HG03354 (cell line): ENCODE results near the gene ARHGAP9.
A peak's percentile ranks its signal among the peaks of the same experiment; 100 is the strongest.

ENCODE experiments used
- ATAC-seq: cut with Tn5 transposase; IDR thresholded peaks from one replicate; pipeline ENCODE4 v1.9.1; 2021; ENCODE audit warnings: mild to moderate bottlenecking; ENCODE audit not compliant: unreplicated experiment, poor library complexity, severe bottlenecking

Gene ARHGAP9

DNA sequence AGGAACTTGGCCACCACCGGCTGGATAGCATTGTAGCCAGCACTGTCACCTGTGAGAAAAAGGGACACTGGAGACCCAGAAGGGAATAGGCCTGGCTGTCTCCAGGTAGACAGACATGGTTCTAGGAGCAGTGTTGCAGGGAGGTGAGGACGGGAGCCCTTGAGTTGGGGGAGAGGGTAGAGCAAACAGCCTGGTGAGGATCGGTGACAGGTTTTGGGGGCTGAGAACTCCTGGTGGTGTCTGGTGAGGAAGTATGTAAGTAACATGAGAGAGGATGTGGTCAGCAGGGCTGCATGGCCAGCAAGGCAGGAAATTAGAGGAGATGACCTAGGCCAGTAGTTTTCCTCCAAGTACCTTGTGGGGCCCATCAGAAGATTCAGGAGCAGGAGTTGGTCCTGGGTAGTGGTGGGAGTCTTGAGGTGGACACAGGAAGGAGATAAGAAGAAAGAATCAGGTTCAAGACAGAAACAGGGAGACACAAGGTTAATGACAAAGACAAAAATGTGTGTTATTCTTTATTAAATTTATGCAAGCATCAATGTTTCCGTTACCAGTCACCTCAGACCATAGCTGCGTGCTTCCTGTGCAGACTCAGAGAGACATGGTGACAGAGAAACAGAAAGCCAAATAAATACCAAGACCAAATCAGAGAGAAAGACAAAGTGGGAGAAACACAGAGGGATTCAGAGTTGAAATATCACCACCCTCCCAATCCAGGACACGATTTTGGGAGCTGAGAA lies at the start of gene ARHGAP9:
Gene ARHGAP9, minus strand, starts transcription at position 491 of the 740 bp plus-strand sequence. Its CDS starts 460 bp downstream, at position 31.
- ATAC-seq, result peak; percentile 57

DNA sequence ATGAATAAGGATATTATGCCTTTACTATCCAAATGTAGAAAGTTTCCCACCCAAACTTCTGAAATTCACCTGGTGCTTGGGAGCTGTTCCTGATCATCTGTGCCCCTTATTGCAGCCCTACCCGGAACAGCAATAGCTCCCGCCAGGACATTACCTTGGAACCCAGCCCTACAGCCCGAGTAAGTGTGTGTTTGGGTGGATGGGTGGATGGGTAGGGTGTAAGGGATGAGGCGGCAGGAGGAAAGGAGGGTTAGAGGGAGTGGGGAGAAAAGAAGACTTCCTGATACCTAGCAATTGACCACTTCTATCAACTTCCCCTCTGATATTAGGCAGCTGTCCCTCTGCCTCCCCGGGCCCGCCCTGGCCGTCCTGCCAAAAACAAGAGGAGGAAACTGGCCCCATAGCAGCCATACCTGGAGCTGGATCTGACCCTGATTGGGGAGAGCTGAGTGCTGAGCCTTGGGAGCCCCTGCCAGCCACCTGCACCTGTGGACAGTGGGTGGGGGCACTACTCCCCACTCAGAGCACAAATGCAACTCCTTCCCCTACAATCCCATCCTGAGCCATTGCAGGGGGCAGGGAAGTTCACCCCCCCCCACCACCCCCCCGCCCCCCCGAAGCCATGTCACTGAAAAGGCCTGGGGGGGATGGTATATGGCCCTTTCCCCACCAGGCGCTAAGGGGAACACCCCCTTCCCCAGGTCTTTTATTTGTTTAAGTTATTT lies 49.3 kb upstream of the ARHGAP9 start:
- no peak for ATAC-seq

DNA sequence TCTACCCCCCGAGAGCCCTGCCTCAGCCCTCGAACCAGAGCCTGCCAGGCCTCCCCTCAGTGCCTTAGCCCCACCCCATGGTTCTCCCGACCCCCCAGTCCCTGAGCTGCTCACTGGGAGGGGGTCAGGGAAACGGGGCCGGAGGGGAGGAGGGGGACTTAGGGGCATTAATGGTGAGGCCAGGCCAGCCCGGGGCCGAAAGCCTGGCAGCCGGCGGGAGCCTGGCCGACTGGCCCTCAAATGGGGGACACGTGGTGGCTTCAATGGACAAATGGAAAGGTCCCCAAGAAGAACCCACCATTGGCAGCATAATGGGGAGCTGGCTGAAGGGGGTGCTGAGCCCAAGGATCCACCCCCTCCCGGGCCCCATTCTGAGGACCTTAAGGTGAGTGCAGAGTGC lies 48.5 kb upstream of the ARHGAP9 start:
- ATAC-seq, result no peak

DNA sequence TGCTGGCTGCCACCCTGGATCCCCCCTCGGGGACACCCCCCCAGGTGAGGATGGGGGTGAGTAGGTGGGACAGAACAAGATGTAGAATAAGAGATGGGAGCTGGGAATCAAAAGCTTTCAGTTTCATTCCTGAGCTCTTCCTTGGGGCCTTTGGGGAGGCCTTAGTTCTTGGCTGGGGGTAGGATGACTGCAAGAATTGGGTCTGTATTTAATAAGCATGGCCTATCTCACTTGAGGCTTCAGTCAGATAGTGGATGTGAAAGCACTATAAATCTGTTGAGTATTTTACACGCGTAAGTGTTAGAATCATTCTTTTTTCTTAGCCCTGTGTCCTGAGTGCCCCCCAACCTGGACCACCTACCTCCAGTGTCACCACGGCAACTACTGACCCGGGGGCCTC lies 47.5 kb upstream of the ARHGAP9 start:
- ATAC-seq, result no peak

DNA sequence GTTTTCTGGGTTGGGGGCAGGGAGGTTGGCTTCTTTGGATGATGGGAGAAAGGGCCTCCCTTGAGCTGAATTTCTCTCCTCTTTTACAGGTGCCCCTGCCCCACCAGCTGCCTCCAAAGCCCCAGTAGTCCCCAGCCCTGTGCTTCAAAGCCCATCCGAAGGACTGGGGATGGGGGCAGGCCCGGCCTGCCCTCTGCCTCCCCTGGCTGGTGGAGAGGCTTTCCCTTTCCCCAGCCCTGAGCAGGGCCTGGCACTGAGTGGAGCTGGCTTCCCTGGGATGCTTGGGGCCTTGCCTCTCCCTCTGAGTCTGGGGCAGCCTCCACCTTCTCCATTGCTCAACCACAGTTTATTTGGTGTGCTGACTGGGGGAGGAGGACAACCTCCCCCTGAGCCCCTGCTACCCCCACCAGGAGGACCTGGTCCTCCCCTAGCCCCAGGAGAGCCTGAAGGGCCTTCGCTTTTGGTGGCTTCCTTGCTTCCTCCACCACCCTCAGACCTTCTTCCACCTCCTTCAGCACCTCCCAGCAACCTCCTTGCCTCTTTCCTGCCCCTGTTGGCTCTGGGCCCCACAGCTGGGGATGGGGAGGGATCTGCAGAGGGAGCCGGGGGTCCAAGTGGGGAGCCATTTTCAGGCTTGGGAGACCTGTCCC lies 46.9 kb upstream of the ARHGAP9 start:
- no peak for ATAC-seq

DNA sequence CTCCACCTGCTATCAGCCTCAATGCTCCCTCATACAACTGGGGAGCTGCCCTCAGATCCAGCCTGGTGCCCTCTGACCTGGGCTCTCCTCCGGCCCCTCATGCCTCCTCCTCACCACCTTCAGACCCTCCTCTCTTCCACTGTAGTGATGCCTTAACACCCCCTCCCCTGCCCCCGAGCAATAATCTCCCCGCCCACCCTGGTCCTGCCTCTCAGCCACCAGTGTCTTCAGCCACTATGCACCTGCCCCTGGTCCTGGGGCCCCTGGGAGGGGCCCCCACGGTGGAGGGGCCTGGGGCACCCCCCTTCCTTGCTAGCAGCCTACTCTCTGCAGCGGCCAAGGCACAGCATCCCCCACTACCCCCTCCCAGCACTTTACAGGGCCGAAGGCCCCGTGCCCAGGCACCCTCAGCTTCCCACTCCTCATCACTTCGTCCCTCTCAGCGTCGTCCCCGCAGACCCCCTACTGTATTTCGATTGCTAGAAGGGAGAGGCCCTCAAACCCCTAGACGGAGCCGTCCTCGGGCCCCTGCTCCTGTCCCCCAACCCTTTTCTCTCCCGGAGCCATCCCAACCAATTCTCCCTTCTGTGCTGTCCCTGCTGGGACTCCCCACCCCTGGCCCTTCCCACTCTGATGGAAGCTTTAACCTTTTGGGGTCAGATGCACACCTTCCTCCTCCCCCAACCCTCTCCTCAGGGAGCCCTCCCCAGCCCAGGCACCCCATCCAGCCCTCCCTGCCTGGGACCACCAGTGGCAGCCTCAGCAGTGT lies 46.1 kb upstream of the ARHGAP9 start:
- ATAC-seq, result no peak

DNA sequence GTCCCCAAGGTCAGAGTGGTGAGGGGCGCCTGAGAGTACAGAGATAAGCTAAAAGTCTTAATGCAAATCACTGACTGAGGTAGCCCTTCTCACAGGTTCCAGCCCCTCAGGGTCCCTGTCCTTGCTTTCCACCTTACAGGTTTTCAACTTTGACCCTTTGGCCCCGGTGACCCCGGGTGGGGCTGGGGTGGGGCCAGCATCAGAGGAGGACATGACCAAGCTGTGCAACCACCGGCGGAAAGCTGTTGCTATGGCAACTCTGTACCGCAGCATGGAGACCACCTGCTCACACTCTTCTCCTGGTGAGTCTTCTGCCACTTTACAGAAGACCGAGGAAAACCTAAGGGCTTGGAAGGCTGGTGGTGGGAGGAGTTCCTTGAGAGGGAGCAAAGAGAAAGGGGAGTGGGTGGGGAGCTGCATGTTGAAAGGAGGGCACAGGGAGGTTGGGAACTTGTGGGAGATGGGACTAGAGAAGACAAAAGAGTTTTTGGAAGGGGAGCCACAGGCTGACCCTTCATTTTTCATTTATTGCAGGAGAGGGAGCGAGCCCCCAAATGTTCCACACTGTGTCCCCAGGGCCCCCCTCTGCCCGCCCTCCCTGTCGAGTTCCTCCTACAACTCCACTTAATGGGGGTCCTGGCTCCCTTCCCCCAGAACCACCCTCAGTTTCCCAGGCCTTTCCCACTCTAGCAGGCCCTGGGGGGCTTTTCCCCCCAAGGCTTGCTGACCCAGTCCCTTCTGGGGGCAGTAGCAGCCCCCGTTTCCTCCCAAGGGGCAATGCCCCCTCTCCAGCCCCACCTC lies 45.3 kb upstream of the ARHGAP9 start:
- no peak for ATAC-seq

DNA sequence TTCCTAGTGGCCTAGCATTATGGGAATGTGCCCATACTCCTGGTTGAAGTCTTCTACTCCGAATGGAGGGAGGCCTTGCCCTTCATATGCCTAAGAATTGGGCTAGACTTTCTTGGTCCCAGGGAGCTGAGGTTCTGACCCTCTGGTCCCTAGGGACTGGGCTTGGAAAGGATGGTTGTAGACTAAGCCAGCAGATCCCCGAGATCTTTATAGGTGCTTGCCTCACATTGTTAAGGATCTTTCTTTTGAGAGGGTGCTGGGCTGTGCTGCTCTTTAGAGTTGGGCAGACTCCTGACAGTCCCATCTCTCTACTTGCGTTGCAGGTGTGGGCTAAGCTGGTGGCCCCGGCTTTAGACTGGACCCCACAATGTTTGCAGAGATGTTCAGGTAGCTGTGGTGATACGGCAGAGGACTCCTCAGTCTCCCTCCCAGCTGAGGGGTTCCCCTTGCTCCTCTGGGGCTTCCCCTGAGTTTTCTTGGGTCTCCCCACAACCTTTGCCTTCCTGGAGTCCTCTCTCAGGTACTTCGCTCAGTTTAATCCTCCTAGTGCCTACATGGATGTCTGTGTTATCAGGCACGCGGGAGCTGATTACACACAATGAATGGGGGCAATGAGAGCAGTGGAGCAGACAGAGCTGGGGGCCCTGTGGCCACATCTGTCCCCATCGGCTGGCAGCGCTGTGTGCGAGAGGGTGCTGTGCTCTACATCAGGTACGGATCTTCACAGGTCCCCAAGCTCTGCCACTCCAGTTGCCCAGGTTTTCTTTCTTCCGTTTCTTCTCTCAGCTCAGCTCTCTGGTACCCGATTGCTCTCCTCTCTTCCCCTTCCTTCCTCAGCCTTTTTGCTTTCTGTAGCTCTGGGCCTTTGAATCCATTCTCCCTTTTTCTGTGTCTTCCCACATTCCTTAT lies 44.3 kb upstream of the ARHGAP9 start:
- no peak for ATAC-seq

DNA sequence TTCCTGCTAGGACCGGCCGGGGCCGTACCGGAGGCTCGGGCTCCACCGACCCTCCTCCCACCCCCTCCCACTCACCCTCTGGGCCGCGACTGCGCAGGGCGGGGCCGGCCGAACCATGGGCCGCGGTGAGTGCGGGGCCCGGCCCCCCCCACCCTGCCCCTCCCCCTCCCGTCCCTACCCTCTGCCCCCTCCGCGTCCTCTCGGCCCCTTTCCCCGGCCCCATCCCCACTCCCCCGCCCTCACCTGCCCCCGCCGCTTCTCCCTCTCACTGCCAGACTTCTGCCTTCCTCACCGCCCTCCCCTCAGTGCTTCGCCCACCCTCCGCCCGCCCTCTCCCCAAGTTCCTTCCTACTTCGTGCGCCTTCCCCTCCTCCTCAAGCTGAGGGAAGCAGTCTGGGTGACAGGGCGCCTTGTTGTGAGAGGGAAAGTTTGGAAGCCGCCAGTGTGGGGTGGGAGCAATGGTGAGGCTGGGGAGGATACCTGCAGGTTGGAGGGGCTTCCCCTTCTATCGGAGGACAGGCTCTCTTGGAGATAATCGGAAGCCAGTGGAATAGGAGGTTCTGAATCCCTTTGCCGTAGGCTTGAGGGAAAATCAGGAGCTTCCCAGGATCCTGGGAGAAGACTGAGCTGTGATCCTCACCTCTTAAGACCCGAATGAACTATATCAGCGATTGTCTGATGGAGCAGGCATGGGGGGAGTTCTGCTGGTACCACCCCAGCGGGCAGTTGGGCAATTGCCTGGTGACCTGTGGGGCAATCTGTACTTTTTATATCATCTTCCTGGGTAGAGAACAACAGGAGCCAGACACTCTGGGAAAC lies 43.4 kb upstream of the ARHGAP9 start:
- ATAC-seq, result no peak

DNA sequence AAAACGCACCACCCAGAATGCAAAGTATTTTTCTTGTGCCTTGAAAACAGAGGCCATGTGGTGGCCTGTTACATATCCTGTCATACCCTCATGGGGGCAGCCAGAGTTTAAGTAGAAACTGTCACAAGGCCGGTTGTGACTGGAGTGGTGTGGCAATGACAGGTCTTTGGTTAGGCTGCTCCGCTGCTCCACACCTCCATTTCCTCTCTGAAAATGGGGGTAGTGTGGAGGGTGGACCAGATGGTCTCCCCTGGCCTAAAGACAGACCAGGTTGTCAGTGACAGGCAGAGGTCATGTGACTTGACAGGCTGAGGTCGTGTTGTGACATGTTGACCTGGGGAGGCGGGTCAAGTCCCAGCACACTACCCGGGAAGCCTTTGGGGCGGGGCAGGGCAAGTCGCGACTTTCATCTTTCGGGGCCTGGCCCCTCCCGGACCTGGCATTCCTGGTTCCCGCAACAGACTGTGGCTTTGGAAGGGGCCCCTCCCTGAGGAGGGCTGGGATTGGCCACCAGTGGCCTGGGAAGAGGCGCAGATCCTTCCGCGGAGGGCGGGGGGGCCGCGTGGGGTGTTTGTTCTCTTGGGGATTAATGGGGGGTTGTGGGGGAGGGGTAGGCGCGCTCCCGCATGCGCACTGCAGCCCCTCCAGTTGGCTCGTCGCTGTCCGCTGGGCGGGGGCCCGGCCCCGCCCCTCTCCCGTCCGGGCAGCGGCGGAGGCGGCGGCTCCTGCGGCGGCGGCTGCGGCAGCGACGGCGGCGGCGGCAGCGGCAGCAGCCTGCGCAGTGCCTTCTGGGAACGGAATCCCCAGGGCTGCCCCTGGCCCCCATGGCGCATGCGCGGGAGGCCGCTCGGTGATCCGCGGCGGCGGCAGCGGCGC lies 42.6 kb upstream of the ARHGAP9 start, which contains the start of gene MBD6:
Gene MBD6, plus strand, starts transcription at position 814 of the 876 bp plus-strand sequence. CDS start 1,480 bp downstream, outside the sequence.
- peak; percentile 45 for ATAC-seq

DNA sequence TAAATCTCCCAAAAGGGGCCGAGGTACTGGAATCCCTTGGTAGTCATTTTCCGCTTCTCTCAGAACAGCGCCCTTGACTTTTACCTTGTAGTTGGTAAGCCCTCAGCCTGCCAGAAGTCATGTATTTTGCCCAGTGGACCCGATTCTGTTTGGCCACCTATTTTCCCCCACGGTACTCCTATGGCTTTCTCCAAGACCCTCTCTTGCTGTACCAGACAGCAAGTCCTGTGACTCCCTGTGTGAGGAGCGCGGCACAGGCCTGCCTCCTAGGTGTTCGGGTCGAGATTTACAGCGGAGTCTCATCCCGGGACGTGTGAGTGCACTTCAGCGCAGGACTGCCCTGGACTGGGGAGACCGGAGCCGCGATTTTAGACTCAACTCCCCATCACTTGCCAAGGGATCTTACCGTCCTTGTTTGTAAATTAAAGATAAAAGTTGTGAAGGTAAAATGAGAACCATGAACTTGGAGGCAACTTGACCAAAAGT lies 41.9 kb upstream of the ARHGAP9 start:
- no peak for ATAC-seq

DNA sequence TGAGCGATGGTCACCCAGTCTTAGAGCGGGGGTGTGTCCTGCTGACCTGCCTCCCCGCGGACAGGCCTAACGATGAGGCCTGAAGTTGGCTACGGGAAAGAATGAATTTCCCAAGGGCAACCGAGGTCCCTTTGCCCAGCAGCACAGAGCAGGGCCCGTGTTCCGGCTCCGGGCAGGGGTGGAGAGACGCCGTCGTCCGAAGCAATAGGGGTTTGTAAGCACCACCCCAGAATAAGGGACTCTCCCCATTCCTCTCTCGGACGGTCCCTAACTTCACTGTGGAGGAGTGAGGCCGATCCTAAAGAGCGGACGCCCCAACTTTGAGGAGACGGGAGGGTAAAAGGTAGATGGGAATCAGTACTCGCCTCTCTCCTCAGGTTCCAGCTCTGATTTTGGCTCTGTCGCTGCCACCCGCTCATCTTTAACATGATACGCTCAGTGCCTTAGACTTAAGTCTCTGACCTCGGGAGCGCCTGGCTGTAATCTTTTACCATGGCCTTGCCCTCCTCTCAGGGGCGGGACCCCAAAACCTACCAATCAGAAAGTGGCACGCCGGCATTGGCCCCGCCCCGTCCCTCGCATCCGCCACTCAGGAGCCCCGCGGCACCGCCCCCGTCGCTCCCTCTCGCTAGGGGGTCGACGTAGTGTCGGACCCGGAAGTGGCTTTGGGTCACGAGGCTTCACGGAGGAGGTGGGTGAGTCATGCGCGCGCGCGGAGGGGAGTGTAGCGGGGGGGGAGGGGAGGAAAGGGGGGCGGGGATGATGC lies 40.6 kb upstream of the ARHGAP9 start, which contains the start of gene DDIT3:
Gene DDIT3, minus strand, starts transcription at position 462 of the 766 bp plus-strand sequence. CDS start 3,108 bp downstream, outside the sequence.
- peak; percentile 70 for ATAC-seq

DNA sequence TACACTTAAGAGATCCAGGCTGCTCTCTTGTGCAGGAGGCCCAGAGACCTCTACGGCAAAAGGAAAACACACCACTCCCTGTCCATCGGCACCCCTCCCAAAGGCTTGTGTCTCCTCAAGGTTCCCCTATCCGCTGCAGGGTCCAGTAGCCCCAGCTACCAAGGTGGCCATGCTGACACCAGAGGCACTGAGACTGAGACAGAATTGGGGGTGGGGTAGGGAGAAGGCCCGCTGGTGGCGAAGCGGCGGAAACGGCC lies 40.1 kb upstream of the ARHGAP9 start:
- ATAC-seq, result peak; percentile 3

DNA sequence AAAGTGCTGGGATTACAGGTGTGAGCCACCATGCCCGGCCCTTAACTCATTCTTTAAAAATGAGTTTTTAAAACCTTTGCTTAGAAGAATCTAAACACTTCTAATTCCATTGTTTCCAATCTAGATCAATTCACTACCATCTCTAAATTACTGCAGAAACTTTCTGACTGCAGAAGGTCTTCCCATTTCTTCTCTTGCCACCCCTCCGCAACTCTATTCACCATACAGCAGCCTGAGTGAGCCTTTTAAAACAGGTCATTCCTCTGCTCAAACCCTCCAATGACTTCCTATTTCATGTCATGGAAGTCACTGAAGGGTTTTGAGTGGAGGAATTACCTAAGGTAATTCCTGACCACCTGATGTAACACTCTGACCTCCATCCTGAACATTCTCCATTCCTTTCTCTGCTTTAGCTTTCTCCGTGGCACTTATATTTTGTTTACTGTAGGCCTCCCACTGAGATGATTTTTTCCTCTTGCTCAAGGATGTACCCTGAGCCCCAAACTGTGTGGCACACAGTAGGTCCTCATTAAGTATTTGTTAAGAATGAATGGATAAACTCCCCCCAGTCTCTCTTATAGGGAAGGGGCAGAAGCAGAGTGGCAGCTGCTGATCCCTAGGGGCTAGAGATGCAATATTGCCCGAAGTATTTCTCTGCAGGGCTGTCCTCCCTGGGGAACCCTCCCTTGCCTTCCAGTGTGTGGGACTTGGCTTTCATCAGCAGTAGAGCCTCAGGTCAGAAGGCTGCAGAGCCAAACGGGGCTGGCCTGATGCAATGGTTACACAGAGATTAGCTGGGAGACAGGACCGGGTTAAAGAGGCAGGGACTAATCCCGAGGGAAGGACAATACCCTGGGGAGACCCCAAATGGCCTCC lies 39.5 kb upstream of the ARHGAP9 start:
- ATAC-seq, result no peak
